Mucosa of stomach (tissue), 1 donor: ENCODE measurements around the gene MAST4.

Source experiments
- H3K27me3 ChIP-seq: one replicate; pipeline ENCODE4 v1.7.0; 2013; ENCODE audit warnings: mild to moderate bottlenecking, low read length; ENCODE audit not compliant: control insufficient read depth, insufficient read depth
- H3K36me3 ChIP-seq: one replicate; pipeline ENCODE4 v1.7.0; 2013; ENCODE audit warnings: low read length; ENCODE audit not compliant: control insufficient read depth, insufficient read depth
- H3K4me1 ChIP-seq: one replicate; pipeline ENCODE4 v1.7.0; 2013; ENCODE audit warnings: mild to moderate bottlenecking, low read length; ENCODE audit not compliant: control insufficient read depth, insufficient read depth
- H3K4me3 ChIP-seq: one replicate; pipeline ENCODE4 v1.7.0; 2013; ENCODE audit warnings: low read length
- H3K9ac ChIP-seq: one replicate; pipeline ENCODE4 v1.7.0; 2013; ENCODE audit warnings: mild to moderate bottlenecking, low read length, moderate library complexity
- H3K9me3 ChIP-seq: one replicate; pipeline ENCODE4 v1.7.0; 2013; ENCODE audit warnings: mild to moderate bottlenecking, low read length, moderate library complexity; ENCODE audit not compliant: control insufficient read depth
- donor health status: Pancreatic carcinoma.

MAST4 gene

GRCh38 chr5:66886941-66887340 lies 290.7 kb downstream of the MAST4 start:
- H3K4me1 ChIP-seq: peaks cover 20% of the 10 kb centered on the region
- H3K9me3 ChIP-seq: no peaks in the 10 kb centered on the region
- H3K36me3 ChIP-seq: no peaks in the 10 kb centered on the region
- no peak overlapping the region for H3K9ac ChIP-seq
- no peak overlapping the region for H3K4me3 ChIP-seq
- no peaks in the 10 kb centered on the region for H3K27me3 ChIP-seq

- Histone ChIP-seq H3K4me1 (peaks cover 7% of the 10 kb centered on the region), H3K36me3 (no peaks in the 10 kb centered on the region), H3K4me3 (no peak overlapping the region), H3K9me3 (no peaks in the 10 kb centered on the region), H3K9ac (no peak overlapping the region), H3K27me3 (no peaks in the 10 kb centered on the region)
Observed at GRCh38 chr5:66888613-66889012, 292.4 kb downstream of the MAST4 start.

DNA sequence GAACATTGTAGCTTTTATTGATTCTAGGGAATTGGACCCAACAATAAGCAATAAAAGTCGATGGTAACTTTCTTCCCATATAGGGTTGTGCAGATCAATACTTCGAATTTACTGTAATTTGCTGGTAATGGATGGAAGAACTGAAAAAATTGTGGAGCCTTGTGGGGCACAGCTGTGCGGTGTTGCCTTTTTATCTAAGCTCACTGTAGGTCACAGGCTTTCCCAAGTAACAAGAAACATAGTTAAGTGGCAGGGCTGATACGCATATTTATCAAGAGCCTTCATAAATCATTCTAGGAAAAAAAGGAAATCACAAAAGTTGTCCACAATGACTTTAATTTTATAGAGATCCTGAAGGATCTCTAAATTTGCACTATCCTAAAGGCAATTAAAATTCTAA lies 292.9 kb downstream of the MAST4 start:
- no peak overlapping the region for H3K9ac ChIP-seq
- H3K27me3 ChIP-seq: no peaks in the 10 kb centered on the region
- no peak overlapping the region for H3K4me3 ChIP-seq

GRCh38 chr5:66889524-66889923 lies 293.3 kb downstream of the MAST4 start:
- Histone ChIP-seq H3K27me3 (no peaks in the 10 kb centered on the region), H3K4me3 (no peak overlapping the region), H3K36me3 (no peaks in the 10 kb centered on the region), H3K9me3 (no peaks in the 10 kb centered on the region), H3K9ac (no peak overlapping the region), H3K4me1 (peaks cover 7% of the 10 kb centered on the region)

More for the DNA sequence above, 292.9 kb downstream of the MAST4 start:
- H3K36me3 ChIP-seq: no peaks in the 10 kb centered on the region
- no peaks in the 10 kb centered on the region for H3K9me3 ChIP-seq
- peaks cover 7% of the 10 kb centered on the region for H3K4me1 ChIP-seq

- H3K9me3 ChIP-seq: no peaks in the 10 kb centered on the region
- H3K4me1 ChIP-seq: peaks cover 7% of the 10 kb centered on the region
- no peak overlapping the region for H3K9ac ChIP-seq
- H3K27me3 ChIP-seq: no peaks in the 10 kb centered on the region
- H3K36me3 ChIP-seq: no peaks in the 10 kb centered on the region
- no peak overlapping the region for H3K4me3 ChIP-seq
Observed at GRCh38 chr5:66891184-66891925, 295.2 kb downstream of the MAST4 start.

GRCh38 chr5:66892716-66893115 lies 296.5 kb downstream of the MAST4 start:
- H3K27me3 ChIP-seq: no peaks in the 10 kb centered on the region
- H3K9me3 ChIP-seq: no peaks in the 10 kb centered on the region
- peaks cover 7% of the 10 kb centered on the region for H3K4me1 ChIP-seq
- H3K9ac ChIP-seq: no peak overlapping the region
- no peak overlapping the region for H3K4me3 ChIP-seq
- H3K36me3 ChIP-seq: no peaks in the 10 kb centered on the region

DNA sequence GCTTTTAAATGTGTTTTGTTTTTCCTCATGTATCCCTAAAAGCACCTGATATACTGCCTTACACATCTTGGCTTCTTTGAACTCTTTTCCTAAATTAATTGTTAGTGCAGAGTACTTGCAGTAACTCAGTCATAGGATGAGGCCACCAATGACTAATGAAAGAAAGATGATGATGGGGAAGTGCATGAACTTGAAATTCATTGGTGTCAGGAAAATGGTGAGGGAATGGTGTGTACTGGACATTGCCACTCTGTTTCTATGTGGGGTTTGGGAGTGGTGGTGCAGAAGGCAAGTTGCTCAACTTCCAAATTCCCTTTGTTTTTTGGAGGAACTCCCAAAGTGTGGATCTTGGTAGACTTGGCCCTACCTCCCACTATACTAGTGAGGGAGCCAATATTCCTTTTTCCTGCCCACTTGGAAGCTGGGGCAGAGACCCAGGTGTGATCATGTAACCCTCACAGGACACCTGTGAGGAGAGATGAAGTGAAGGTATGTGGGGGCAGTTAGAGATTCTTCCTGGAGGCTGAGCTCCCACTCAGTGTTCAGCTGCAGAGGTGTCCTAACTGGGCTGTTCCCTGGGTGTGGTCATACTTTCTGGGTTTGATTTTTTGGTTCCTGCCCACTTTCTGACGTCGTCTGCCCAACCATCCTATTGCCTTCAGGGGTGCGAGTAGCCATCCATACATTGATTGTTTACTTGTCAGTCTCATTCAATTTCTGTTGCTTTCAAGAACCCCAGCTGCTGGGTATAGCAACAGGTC lies 298.5 kb downstream of the MAST4 start:
- Histone ChIP-seq H3K27me3 (no peaks in the 10 kb centered on the region), H3K9ac (no peak overlapping the region), H3K36me3 (no peaks in the 10 kb centered on the region), H3K9me3 (no peaks in the 10 kb centered on the region), H3K4me1 (peaks cover 12% of the 10 kb centered on the region), H3K4me3 (no peak overlapping the region)

DNA sequence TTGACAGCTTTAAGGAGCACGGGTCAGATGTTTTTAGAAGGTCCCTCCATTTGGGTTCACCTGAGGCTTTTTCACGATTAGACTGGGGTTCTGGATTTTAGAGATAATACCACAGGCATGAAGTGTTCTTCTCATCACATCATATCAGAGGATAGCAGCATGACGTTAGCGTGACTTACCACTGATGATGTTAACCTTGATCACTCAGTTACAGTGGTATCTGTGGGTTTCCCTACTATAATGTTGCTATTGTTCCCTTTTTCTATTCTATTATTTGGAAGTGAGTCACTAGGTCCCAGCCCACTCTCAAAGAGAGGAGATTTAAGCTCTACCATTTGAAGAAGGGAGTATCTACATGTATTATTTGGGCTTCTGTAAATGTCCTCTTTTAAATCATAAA lies 300.0 kb downstream of the MAST4 start:
- H3K9ac ChIP-seq: no peak overlapping the region
- H3K36me3 ChIP-seq: no peaks in the 10 kb centered on the region
- H3K27me3 ChIP-seq: no peaks in the 10 kb centered on the region
- no peak overlapping the region for H3K4me3 ChIP-seq
- H3K4me1 ChIP-seq: peaks cover 9% of the 10 kb centered on the region
- H3K9me3 ChIP-seq: no peaks in the 10 kb centered on the region

DNA sequence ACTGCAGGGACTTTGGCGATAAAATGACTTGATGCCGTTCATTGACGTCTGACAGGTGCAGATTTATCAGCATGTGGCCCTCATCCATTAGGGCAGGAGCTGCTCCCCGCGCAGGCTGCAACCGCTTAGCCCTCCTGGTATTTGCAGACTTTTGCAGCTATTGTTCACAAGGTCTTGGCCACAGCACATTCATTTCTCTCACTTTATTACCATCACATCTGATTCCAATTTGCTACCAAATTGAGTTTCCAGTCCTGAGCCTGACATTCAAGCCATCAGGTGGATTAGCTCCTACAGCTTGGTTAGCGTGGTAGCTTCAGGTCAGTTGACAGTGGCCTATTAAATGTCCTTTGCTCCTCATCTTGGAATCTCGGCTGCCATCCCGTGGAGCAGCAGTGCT lies 301.2 kb downstream of the MAST4 start:
- Histone ChIP-seq H3K27me3 (no peaks in the 10 kb centered on the region), H3K36me3 (no peaks in the 10 kb centered on the region), H3K4me3 (no peak overlapping the region), H3K9me3 (no peaks in the 10 kb centered on the region), H3K9ac (no peak overlapping the region), H3K4me1 (peaks cover 5% of the 10 kb centered on the region)

- peaks cover 5% of the 10 kb centered on the region for H3K4me1 ChIP-seq
- H3K9me3 ChIP-seq: no peaks in the 10 kb centered on the region
- H3K9ac ChIP-seq: no peak overlapping the region
- no peaks in the 10 kb centered on the region for H3K27me3 ChIP-seq
- no peaks in the 10 kb centered on the region for H3K36me3 ChIP-seq
- H3K4me3 ChIP-seq: no peak overlapping the region
Observed at GRCh38 chr5:66898241-66898995, 302.2 kb downstream of the MAST4 start.

DNA sequence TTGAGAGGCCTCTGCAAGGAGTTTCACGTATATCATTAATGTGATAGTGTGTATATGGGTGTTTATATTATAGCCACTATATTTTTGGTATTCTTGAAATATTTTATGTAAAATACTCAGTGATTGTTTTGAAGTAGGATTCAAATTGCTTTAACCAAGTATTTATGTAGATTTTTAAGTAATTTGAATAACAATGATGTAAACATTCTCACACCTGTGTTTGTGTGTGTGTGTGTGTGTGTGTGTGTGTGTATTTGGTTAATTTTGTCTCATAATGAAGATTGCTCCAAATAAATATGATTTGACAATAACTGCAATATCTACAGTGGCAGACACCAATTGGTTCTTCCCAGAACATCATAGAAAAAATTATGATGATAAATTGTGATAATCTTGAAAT lies 307.0 kb downstream of the MAST4 start:
- H3K4me1 ChIP-seq: peaks cover 10% of the 10 kb centered on the region
- H3K4me3 ChIP-seq: no peak overlapping the region
- H3K27me3 ChIP-seq: no peaks in the 10 kb centered on the region
- H3K36me3 ChIP-seq: no peaks in the 10 kb centered on the region
- H3K9ac ChIP-seq: no peak overlapping the region
- no peaks in the 10 kb centered on the region for H3K9me3 ChIP-seq

DNA sequence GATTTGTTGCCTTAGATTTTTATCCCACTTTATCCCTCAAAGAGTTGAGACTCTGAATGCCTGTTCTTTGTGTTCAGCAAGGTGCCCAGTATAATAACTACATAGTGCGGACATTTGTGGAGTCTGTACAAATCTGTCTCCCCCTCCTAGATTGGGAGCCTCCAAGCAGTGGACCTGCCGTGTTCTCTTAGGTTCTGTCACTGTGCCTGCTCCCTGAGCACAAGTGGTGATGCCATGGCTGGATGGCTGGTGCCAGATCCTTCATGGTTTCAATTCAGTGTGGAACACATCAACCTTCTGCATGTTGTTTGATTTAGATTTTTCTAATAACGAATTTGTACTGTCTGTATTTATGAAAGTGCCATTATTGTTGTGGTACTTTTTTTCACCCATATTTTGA lies 307.5 kb downstream of the MAST4 start:
- no peak overlapping the region for H3K4me3 ChIP-seq
- H3K9ac ChIP-seq: no peak overlapping the region
- H3K4me1 ChIP-seq: peaks cover 8% of the 10 kb centered on the region
- H3K9me3 ChIP-seq: no peaks in the 10 kb centered on the region
- no peaks in the 10 kb centered on the region for H3K27me3 ChIP-seq
- no peaks in the 10 kb centered on the region for H3K36me3 ChIP-seq
